Measurements from ENCODE around the gene PSIP1. TPM values are rescaled to one million over a fixed set of nuclear protein-coding genes. Genes with fewer than 3 reads are reported as not detected.
"Not testable (repeated sequence)": the region's sequence is repeated elsewhere in the genome, so short reads cannot be mapped to it uniquely, and the experiment has no call there.

Gene PSIP1
- total RNA-seq, 1 experiment from 2014 or later: 70.0 TPM

- no peak for TF ChIP-seq CTCF (conservative IDR thresholded peaks at IDR 0.05; ENCODE audit: low read depth, low read length)
- TF ChIP-seq EZH2 (IDR thresholded peaks at IDR 0.05; ENCODE audit: borderline replicate concordance, low read depth, low read length, poor library complexity, severe bottlenecking): no peak
- CTCF ChIA-PET: no interaction called here
- intact Hi-C loops (cut with micrococcal nuclease; ENCODE audit: unreplicated experiment): no loop called here
- peaks cover 20% of the 10 kb centered on the region for H3K36me3 ChIP-seq (ENCODE audit: insufficient read depth, low read length, poor library complexity, severe bottlenecking)
- BruUV-seq (replicated peaks): no TSS peak
- POLR2A ChIA-PET (ENCODE audit: low non-redundant PET): no interaction called here
- H3K4me1 ChIP-seq (ENCODE audit: insufficient read depth, low read length, poor library complexity, severe bottlenecking): no peaks in the 10 kb centered on the region
- H3K9me3 ChIP-seq (ENCODE audit: low read depth, low read length, poor library complexity, severe bottlenecking): no peaks in the 10 kb centered on the region
- no peak overlapping the region for H3K4me3 ChIP-seq (ENCODE audit: low read depth, low read length, poor library complexity, severe bottlenecking)
- DNase-seq (ENCODE audit: low spot score): no peak
- H3K27me3 ChIP-seq (replicated peaks; ENCODE audit: insufficient read depth, low read depth, low read length, poor library complexity): no peaks in the 10 kb centered on the region
- no peak overlapping the region for H3K27ac ChIP-seq (ENCODE audit: low read depth, low read length, poor library complexity, severe bottlenecking)
Observed at GRCh38 chr9:15444141-15444540, 66.6 kb downstream of the PSIP1 start.

- DNase-seq (ENCODE audit: low spot score); intact Hi-C loops (cut with micrococcal nuclease; ENCODE audit: unreplicated experiment); H3K9me3 ChIP-seq (ENCODE audit: low read depth, low read length, poor library complexity, severe bottlenecking); H3K27me3 ChIP-seq (replicated peaks; ENCODE audit: insufficient read depth, low read depth, low read length, poor library complexity); POLR2A ChIA-PET (ENCODE audit: low non-redundant PET); H3K4me3 ChIP-seq (ENCODE audit: low read depth, low read length, poor library complexity, severe bottlenecking); H3K4me1 ChIP-seq (ENCODE audit: insufficient read depth, low read length, poor library complexity, severe bottlenecking); BruUV-seq (replicated peaks); H3K27ac ChIP-seq (ENCODE audit: low read depth, low read length, poor library complexity, severe bottlenecking): not testable (repeated sequence)
- CTCF ChIA-PET: interaction anchor here (0.7 kb wide), 1 partner anchor 41 kb away, joined by 3 read pairs; no protein-coding TSS in a partner anchor
- H3K36me3 ChIP-seq (ENCODE audit: insufficient read depth, low read length, poor library complexity, severe bottlenecking): peaks cover 14% of the 10 kb centered on the region
Observed at GRCh38 chr9:15442264-15442663, 68.5 kb downstream of the PSIP1 start.

GRCh38 chr9:15441841-15442240 lies 68.9 kb downstream of the PSIP1 start:
- H3K9me3 ChIP-seq (ENCODE audit: low read depth, low read length, poor library complexity, severe bottlenecking); H3K4me3 ChIP-seq (ENCODE audit: low read depth, low read length, poor library complexity, severe bottlenecking); intact Hi-C loops (cut with micrococcal nuclease; ENCODE audit: unreplicated experiment); H3K27ac ChIP-seq (ENCODE audit: low read depth, low read length, poor library complexity, severe bottlenecking); POLR2A ChIA-PET (ENCODE audit: low non-redundant PET); BruUV-seq (replicated peaks); DNase-seq (ENCODE audit: low spot score); H3K27me3 ChIP-seq (replicated peaks; ENCODE audit: insufficient read depth, low read depth, low read length, poor library complexity); H3K4me1 ChIP-seq (ENCODE audit: insufficient read depth, low read length, poor library complexity, severe bottlenecking): not testable (repeated sequence)
- CTCF ChIA-PET: interaction anchor here (0.7 kb wide), 1 partner anchor 40 kb away, joined by 3 read pairs; no protein-coding TSS in a partner anchor
- H3K36me3 ChIP-seq (ENCODE audit: insufficient read depth, low read length, poor library complexity, severe bottlenecking): peaks cover 15% of the 10 kb centered on the region

GRCh38 chr9:15438891-15439290 lies 71.9 kb downstream of the PSIP1 start:
- no peaks in the 10 kb centered on the region for H3K4me1 ChIP-seq (ENCODE audit: insufficient read depth, low read length, poor library complexity, severe bottlenecking)
- no peak for DNase-seq (ENCODE audit: low spot score)
- POLR2A ChIA-PET (ENCODE audit: low non-redundant PET): no interaction called here
- TF ChIP-seq CTCF (conservative IDR thresholded peaks at IDR 0.05; ENCODE audit: low read depth, low read length): no peak
- no peak for TF ChIP-seq EZH2 (IDR thresholded peaks at IDR 0.05; ENCODE audit: borderline replicate concordance, low read depth, low read length, poor library complexity, severe bottlenecking)
- no peak overlapping the region for H3K27ac ChIP-seq (ENCODE audit: low read depth, low read length, poor library complexity, severe bottlenecking)
- no peaks in the 10 kb centered on the region for H3K9me3 ChIP-seq (ENCODE audit: low read depth, low read length, poor library complexity, severe bottlenecking)
- CTCF ChIA-PET: no interaction called here
- peaks cover 23% of the 10 kb centered on the region for H3K36me3 ChIP-seq (ENCODE audit: insufficient read depth, low read length, poor library complexity, severe bottlenecking)
- intact Hi-C loops (cut with micrococcal nuclease; ENCODE audit: unreplicated experiment): no loop called here
- no TSS peak for BruUV-seq (replicated peaks)
- H3K4me3 ChIP-seq (ENCODE audit: low read depth, low read length, poor library complexity, severe bottlenecking): no peak overlapping the region
- H3K27me3 ChIP-seq (replicated peaks; ENCODE audit: insufficient read depth, low read depth, low read length, poor library complexity): no peaks in the 10 kb centered on the region
